NCI-H146 treated with DMSO at 0.1 percent for 48 hours (cell line): ENCODE results near the gene OR5M8.

Experiments used
- DNase-seq: peaks from one replicate; lab custom pipeline; 2025; ENCODE audit not compliant: unreplicated experiment; lab: John Stamatoyannopoulos, UW

OR5M8 gene

GRCh38 chr11:56491270-56491669 lies at the start of gene OR5M8:
Gene OR5M8 (minus strand): TSS chr11:56491370. CDS start chr11:56491370, 0 bp downstream.
- no peak for DNase-seq

DNA sequence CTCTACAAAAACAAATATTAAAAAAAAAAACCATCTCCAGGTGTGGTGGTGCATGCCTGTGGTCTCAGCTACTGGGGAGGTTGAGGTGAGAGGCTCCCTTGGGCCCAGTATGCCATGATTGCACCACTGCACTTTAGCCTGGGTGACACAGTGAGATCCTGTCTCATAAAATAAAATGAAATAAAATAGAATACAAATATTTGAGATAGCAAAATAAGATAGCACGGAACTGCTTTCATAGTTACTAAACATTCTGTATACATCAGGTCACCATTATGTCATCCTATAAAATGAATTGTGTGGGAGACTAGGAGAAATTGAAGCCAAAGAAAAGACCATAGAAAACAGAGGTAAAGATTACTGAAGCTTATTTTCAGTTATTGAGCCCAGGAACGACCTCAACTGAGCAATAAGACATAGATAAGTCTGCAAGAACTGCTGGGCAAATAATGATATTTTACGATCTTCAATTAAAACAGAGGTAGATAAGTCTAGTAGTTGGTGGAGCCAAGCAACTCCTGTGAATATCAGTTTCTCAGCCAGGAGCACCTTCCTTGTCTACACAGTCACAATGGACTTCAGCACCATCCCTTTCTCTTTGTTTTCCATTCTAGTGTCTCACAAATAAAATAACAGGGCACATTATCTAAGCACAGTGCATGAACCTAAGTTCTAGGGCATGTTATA lies 42.0 kb upstream of the OR5M8 start:
- DNase-seq = no peak

- DNase-seq = no peak
Observed at GRCh38 chr11:56531856-56532255, 40.7 kb upstream of the OR5M8 start.

- DNase-seq = no peak
Observed at GRCh38 chr11:56522008-56522407, 30.8 kb upstream of the OR5M8 start.

GRCh38 chr11:56513280-56513679 lies 22.1 kb upstream of the OR5M8 start:
- no peak for DNase-seq

DNA sequence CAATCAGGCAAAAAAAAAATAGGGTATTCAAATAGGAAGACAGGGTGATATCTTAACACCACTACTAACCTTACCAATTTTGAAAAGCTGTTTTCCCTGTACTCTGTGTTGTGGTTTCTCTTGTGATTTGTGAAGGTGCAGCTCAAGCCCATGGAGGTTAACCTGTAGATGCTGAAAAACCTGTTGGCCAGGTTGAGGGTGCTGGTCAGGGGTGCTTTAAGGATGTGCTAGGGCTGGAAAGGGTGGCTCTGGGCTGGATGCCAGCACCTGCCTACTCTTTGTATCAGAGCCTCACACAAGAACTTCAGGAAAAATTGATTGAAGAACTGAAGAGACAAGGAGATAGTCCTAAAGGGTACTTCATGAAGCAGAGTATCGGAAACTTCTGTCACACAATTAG lies 18.3 kb upstream of the OR5M8 start:
- DNase-seq = no peak

- DNase-seq = no peak
Observed at GRCh38 chr11:56497010-56497409, 5.8 kb upstream of the OR5M8 start.

DNA sequence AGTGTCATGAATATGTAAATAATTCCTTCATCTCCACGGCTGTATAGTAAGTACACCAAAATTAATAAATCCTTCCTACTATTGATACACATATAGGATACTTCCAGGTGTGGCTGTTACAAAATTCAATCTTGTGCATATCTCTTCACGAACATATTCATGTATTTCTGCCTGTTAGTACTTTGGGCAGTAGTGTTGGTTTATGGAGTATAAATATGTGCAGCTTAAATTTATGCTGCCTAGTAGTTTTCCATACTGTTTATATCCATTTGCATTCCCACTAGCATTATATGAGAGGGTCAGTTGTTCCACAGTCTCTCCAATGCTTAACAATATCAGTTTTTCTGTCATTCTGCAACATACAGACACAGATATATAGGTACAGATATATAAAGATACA lies 3.9 kb upstream of the OR5M8 start:
- no peak for DNase-seq

GRCh38 chr11:56486801-56487200 lies 4.4 kb downstream of the OR5M8 start:
- DNase-seq = no peak

- DNase-seq = no peak
Observed at GRCh38 chr11:56474729-56475235, 16.4 kb downstream of the OR5M8 start.

DNA sequence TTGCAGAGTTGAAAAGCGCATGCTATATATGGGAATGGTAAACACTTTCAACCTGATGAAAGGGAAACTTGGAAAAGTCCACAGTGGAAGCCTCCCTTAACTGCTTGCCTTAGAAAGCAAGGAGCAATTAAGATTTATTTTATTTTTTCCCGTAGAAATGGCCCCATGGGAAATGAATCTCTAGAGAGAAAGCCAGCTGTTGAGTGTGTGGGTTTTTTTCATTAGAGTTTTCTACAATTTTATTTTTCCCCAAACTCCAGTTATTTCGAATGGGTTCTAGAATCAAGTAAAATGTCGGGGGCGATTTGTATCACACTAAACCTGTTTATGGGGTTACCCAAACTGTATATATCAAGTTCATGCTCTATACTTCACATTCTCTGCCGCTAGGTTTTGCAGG lies 17.9 kb downstream of the OR5M8 start, which contains the start of gene OR5M3:
OR5M3 (minus strand) TSS at position 101 of the 400 bp plus-strand sequence. CDS start 2,855 bp downstream, outside the sequence.
- DNase-seq = no peak

DNA sequence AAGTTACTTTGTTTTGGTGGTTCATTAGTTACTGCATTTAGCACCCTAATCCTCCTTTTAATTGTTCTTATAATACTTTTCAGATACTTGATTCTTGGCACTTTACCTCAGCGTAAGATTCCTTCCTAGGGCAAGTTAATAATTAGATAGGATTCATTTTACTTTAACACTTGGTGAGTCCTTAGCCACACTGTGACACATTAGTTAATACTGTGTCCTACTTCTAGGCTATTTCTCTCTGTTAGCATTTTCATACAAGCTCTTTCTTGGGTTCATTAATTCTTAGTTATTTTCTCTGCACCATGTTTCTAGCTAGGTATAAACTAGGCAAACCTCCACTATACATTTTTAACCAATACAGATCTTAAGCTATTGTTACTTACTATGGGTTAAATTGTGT lies 34.1 kb downstream of the OR5M8 start:
- DNase-seq = no peak

GRCh38 chr11:56453521-56453920 lies 37.6 kb downstream of the OR5M8 start:
- DNase-seq = no peak
